Measurements from ENCODE around the gene CACNA1C.

DNA sequence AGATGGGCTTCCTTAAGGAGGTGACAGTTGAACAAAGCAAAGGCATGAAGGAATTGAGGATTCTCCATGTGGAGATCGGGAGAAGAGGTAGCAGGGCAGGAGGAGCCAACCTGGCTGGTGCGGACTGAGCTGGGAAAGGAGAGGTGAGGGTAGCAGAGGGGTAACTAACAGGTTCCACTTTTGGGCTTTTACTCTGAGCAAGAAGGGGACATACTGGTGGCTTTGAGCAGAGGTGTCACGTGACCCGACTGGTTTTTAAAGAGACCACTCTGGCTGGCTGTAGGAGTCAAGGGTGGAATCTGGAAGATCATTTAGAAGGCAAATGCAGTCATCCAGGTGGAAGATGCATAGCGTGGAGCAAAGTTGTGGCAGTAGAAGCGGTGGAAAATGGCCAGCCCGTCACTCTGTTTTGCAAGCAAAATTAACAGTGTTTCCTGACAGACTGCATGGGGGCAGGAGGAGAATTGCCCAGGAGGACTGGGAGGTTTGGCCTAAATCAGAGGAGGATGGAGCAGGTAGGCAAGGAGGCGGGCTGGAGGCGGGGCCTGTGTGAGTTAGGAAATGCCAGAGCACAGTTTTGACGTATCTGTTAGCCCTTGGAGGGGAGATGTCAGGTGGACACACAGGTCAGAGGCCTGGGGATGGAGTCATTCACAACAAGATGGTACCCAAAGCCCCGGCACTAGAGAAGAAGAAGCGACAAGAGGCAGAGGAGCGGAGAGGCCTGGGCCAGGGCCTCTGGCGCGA, 585.7 kb downstream of the CACNA1C start:
- no peak for TF ChIP-seq CTCF (conservative IDR thresholded peaks at IDR 0.05)
- TF ChIP-seq EZH2 (IDR thresholded peaks at IDR 0.05; ENCODE audit: low read depth): no peak

Measured in PC-9 (cell line).